ENCODE results near the gene WDR45.

GRCh38 chrX:49106296-49106695 lies 26.6 kb upstream of the WDR45 start:
- TF ChIP-seq NFRKB (IDR thresholded peaks at IDR 0.05) (no peak), CTBP1 (IDR thresholded peaks at IDR 0.05; ENCODE audit: borderline replicate concordance) (no peak), SUZ12 (IDR thresholded peaks at IDR 0.05) (no peak), ELF4 (IDR thresholded peaks at IDR 0.05) (no peak), SP1 (IDR thresholded peaks at IDR 0.05) (no peak), TARDBP (IDR thresholded peaks at IDR 0.05) (no peak), ZNF384 (IDR thresholded peaks at IDR 0.05) (no peak), FOXA1 (IDR thresholded peaks at IDR 0.05) (no peak), BHLHE40 (IDR thresholded peaks at IDR 0.05; ENCODE audit: borderline replicate concordance) (no peak), LEF1 (IDR thresholded peaks at IDR 0.05; ENCODE audit: borderline replicate concordance) (no peak), FOXM1 (IDR thresholded peaks at IDR 0.05; ENCODE audit: borderline replicate concordance) (no peak), FOXK2 (IDR thresholded peaks at IDR 0.05) (no peak)

All from HEK293T (cell line).